HG03196 (cell line): Measurements from ENCODE around the gene EGFLAM.

ENCODE experiments used
- ATAC-seq: cut with Tn5 transposase; IDR thresholded peaks from one replicate; pipeline ENCODE4 v1.9.1; 2021; ENCODE audit not compliant: unreplicated experiment

EGFLAM gene

GRCh38 chr5:38445374-38446028, 187.1 kb downstream of the EGFLAM start:
- no peak for ATAC-seq

GRCh38 chr5:38446029-38446522, 187.7 kb downstream of the EGFLAM start:
- ATAC-seq: no peak

DNA sequence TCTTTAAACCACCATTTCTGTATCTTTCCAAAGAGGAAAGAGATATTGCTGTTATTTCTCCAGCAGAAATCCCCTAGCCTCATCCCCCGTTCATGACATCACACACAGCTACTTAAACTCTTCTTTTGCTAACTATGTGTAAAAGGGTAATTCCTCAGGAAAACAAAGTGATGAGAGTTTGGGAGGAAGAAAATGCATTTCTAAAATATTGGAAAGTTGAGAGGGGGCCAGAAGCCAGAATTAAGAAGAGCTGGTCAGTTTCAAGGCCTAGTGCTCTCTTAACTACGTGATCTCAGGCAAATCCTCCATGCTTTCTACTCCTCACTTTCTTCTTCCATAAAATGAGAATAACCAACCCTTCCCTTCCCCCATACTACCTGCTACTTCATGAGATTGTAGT, 188.7 kb downstream of the EGFLAM start:
- no peak for ATAC-seq

DNA sequence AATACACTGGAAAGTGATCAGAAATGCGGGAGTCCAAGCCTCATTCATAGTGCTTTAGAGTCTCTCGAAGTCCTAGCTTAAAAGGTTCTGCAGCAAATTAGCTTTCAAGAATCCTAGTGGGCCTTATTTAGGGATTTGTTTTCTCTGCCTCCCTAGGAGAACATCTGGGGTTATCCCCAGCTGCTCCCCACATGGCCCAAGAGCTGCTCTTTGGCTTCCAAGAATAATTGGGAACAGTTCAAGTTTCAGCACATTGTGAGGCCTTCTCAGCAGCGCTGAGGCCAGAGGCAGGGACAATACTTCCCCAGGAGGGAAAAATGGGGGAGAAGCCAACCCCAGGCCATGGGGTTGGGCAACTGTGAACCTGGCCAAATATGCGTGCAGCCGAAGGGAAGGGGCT, 189.4 kb downstream of the EGFLAM start:
- ATAC-seq: no peak

GRCh38 chr5:38448568-38449350, 190.4 kb downstream of the EGFLAM start:
- no peak for ATAC-seq

DNA sequence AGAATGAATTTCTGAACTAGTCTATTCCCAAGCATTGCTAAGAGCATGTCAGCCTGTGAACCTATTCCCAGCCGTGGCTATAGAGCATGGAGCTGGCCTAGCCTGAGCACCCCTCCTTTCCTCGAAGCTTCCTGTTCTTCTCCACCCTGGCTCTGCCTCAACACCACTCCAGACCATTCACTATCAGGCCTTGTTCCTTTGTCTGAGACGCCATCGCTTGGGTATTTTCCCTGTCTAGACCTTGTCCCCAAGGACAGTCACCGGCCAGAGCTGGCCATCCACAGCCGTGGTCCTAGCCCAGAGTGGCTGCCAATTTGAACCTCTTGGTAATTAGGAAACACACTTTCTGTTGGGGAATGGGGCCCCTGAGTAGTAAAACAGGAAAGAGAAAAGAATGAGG, 192.3 kb downstream of the EGFLAM start:
- no peak for ATAC-seq

DNA sequence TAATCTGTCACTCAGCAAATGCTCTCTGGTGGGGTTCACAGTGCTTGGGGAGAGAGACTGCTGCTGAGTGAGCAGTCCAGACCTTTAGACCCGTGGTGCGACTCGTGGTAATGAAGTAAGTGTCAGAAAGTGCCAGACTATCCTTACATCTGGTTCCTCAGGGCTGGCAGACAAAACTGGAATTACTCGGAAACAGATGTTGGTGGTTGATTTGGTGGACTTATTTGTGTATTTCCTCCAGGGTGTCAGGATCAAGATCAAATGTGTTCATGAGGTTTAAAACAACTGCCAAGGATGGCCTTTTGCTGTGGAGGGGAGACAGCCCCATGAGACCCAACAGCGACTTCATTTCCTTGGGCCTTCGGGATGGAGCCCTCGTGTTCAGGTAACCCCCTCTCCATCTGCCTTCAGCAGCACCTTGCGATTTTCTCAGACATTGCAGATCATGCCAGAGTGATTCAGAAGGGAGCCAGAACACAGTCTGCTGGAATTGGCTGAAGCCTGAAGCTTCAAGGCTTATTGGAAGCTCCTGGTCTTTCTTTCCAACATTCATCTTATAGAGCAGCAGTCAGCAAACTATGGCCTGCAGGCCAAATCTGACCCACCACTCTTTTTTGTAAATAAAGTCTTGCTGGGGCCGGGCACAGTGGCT, 192.8 kb downstream of the EGFLAM start:
- ATAC-seq: no peak

- ATAC-seq: no peak
Measured at GRCh38 chr5:38452201-38452600, 193.8 kb downstream of the EGFLAM start.

DNA sequence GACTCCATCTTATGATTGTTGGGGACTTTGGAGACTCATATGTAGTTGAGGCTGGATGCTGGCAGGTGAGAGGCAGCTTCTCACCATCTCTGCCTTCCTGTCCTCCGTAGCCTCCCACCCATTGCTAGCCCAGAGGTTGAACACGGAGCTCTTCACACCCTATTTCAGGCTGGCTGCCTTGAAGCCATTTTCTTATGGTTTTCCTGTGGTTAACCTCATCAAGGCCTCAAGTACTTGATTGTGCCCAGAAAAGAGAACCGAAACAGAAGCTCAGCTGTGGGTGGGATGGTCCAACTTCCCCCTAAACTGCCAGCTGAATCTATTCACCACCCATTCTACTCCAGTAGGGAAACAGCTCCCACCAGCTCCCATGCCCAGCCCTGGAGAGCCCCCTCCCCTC, 195.1 kb downstream of the EGFLAM start:
- ATAC-seq: peak; percentile 98

DNA sequence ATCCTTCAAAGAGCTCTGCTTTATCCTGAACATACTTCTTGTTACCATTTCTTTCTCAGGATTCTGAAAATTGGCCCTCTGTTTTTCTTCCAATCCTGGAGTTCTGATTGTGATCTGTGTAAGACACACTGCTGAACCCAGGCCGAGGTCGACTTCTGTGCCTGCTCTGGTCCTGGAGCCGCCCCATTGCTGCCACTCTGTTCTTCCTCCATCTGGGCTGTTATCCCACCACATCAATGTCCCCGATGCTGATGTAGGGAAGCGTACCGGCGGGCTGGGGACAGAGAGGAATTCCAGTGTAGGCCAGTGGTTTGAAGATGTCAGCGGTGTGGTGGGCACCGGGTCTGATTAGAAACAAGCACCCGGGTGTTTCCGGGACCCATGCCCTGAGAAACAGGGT, 195.6 kb downstream of the EGFLAM start:
- ATAC-seq: no peak

DNA sequence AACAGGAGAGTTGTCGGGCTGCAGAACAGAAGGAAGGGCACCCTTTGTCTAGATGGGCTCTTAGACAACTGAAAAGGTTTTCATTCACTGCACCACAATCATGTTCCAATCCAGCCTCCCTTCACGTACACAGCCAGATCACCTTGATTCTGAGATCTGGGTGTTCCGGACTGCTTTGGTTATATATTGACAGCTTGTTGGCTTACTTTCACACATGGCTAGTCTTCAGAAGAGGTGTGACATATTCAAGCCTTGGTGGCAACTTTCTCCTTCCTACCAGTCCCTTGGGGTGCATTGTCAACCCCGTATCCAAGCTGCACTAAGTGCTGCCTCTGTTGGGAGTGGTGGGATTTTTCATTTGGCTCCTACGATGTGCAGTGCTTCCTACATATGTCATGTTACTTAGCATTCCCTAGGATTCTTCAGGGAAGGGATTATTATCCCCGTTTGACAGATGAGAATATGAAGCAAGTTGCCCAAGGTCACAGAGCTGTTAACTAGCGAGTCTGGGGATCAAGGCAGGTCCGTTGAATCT, 197.5 kb downstream of the EGFLAM start:
- peak; percentile 54 for ATAC-seq

GRCh38 chr5:38456657-38457399, 198.5 kb downstream of the EGFLAM start:
- no peak for ATAC-seq

- no peak for ATAC-seq
Measured at GRCh38 chr5:38458174-38458573, 199.8 kb downstream of the EGFLAM start.

- ATAC-seq: no peak
Measured at GRCh38 chr5:38462976-38463633, 204.7 kb downstream of the EGFLAM start.

DNA sequence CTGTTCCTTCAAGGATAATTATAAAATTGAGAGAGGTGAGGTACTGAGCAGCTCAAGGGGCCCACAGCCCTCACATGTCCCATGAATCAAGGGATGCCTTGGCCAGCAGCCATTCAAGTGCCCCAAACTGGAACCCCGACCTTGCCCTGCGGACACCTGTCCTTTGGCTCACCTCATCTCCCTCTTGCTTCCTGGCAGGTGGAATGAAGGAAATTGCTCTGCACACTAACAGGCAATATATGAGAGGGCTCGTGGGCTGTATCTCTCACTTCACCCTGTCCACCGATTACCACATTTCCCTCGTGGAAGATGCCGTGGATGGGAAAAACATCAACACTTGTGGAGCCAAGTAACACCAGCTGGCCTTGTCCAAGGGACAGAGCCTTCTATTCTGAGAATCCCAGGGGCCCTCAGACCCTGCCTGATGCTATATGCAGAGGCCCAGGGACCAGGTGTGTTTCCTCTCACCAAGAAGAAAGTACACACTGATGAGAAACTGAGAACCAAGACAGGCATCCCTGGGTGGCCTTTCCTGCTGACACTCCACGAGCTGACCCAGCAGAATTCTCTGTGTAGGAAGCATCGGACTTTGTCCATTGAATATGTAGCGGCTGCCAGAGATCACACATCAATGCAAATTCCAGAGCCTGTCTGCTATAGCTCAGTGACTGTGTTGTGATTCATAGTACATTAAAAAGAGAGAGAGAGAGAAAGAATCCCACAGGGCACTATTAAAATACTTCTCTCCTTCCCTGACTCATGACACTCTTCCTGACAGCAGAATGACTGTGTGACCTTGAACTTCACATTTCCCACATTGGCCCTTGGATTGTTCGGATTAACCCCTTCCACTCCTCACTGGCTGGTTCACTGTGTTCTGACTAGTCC, 205.5 kb downstream of the EGFLAM start:
- ATAC-seq: no peak

GRCh38 chr5:38465061-38465460, 206.7 kb downstream of the EGFLAM start:
- no peak for ATAC-seq

- no peak for ATAC-seq
Measured at GRCh38 chr5:38465702-38466423, 207.5 kb downstream of the EGFLAM start.

- ATAC-seq: no peak
Measured at GRCh38 chr5:38466424-38467189, 208.2 kb downstream of the EGFLAM start.
